ENCODE data around the gene BANF1.

BANF1 gene

DNA sequence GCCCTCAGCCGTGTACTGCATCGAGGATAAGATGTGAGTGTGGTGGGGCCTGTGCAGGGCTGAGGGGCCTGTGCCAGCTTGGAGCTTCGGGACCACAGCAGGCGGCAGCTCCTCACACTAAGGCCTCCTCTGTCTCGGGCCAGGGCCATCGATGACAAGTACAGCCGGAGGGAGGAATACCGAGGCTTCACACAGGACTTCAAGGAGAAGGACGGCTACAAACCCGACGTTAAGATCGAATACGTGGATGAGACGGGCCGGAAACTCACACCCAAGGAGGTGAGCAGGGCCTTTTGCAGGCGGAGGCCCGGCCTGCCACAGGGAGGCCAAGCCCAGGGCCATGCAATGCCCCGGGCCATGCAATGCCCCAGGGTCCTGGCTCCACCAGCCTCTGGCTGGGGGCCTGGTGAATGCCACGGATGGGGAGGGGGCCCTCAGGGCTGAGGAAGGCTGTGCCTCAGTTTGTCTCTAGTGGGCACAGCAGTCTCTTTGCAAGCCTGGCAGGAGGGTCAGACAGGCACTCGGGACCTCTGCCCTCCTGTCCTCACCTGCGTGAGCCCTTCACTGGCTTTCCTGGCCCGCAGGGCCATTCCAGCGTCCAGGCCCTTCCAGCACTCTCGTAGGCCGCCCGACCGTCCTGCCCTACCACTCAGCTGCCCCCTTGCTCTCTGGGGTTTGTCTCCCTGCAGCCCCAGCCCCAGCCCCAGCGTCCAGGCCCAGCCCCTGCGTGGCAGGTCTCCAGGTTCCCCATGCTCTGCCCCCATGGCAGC lies 24.5 kb upstream of the BANF1 start:
- in situ Hi-C loops (cut with HindIII; ENCODE audit: low sequenced_read_pairs) = no loop called here

DNA sequence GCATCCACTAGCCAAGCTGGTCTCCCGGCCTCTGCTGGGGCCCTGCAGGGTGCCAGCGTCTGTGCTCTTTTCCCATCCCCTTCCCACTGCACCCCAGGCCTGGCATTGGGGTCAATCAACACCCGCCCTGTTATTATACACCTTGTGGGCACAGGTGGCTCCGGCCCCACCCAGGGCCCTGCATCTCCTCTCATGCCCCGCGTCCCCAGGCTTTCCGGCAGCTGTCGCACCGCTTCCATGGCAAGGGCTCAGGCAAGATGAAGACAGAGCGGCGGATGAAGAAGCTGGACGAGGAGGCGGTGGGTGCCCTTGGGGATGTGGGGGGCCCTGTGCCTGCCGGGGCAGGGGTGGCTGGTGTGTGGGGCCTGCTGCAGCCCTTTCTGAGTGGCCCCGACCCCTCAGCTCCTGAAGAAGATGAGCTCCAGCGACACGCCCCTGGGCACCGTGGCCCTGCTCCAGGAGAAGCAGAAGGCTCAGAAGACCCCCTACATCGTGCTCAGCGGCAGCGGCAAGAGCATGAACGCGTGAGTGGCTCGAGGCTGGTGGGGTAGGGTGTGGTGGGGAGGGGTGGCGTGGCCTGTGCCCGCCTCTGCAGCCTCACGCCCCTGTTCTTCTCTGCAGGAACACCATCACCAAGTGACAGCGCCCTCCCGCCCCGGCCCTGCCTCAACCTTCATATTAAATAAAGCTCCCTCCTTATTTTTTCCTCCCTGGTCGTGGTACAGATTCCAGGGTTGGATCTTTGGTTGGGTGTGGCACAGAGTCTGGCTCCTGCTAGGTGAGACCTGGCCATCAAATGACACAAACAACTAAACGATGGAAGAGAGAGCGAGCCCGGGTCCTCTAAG lies 23.7 kb upstream of the BANF1 start:
- in situ Hi-C loops (cut with HindIII; ENCODE audit: low sequenced_read_pairs) = no loop called here

DNA sequence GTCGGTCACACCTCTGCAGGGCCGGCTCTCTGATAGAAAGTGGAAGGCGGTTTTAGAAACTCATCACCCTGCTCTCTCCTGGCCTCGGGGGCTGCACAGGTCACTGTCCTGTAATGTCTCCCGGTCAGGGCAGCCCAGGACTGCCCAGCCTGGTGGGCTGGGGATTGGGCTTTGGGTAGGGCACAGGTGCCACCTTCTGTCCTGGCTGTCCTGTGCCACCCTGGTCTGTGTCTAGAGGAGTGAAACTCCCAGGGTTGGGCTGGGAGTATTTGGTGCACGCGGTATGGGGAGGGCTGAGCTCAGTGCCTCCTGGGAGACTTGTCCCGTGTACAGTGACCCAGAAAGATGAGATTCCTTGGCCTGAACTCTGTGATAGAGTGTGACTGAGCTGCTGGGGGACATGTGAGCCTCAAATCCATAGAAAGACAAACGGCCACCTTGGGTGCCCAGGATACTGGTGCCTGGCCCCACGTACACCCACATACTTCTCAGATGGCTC lies 23.0 kb upstream of the BANF1 start:
- in situ Hi-C loops (cut with HindIII; ENCODE audit: low sequenced_read_pairs) = no loop called here

DNA sequence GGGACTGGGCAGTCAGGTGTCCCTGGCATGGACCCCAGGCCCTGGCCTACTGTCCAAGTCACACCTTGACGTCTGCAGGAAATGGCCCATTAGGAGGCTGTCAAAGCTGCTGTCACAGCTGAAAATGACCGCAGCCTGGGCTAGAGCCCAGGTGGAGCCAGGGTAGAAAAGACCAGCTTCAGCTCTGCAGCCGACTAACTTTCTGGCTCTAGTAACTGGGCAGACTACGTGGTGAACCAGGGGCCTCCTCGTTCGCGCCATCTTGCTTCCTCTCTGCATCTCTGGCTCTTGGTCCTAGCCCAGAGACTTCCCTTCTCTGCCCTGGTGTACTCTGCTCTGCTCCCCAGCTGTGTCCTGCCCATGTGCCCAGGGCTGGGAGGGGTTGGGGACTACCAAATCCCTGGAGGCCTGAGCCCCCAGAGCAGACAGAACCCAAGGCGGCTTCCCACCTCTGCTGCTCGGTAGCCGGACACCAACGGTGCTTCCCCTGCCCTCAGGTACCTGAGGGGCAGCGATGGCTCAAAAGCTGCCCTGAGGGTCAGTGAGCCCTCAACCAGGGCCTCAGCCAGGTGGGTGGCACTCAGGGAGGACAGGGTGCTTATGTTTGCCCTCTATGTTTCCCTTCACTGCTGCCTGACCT lies 21.1 kb upstream of the BANF1 start:
- in situ Hi-C loops (cut with HindIII; ENCODE audit: low sequenced_read_pairs) = no loop called here

DNA sequence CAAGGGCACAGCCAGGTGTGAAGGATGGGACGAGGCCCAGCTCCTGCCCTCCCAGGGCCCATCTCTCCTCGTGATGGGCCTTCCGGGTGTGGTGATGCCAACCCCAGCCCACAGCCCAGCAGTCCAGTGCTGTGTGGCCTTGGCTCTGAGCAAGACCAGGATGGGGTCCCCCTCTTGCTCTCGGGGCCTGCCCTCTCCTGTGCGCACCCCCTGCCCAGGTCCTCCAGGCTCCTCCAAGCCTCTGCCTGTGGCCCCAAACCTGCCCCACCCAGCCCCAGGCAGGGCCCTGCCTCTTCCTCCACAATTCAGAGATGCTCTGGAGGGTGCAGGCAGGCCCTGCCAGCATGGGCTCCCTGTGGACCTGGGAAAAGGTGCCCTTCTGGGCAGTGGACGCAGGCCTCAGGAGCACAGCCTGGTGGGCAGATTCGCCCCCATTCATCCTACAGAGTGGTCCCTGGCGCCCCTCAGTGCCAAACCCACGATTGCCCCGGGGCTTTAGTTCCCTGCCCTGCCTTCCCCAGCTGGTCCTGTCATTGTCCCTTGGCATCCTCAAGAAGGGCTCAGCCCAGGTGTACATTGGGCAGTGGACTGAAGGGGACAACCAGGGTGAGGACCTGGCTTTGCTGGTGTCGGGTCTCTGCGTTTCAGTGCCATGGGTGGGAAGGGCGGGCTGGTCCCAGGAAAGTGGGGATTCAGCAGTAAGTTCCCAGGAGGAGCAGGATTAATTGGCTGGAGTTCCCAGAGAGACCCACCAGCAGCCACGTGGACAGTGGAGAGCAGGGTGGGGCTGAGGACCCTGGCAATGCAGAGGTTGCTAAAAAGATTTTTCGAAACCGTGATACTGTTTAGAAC lies 20.1 kb upstream of the BANF1 start:
- in situ Hi-C loops (cut with HindIII; ENCODE audit: low sequenced_read_pairs) = no loop called here

DNA sequence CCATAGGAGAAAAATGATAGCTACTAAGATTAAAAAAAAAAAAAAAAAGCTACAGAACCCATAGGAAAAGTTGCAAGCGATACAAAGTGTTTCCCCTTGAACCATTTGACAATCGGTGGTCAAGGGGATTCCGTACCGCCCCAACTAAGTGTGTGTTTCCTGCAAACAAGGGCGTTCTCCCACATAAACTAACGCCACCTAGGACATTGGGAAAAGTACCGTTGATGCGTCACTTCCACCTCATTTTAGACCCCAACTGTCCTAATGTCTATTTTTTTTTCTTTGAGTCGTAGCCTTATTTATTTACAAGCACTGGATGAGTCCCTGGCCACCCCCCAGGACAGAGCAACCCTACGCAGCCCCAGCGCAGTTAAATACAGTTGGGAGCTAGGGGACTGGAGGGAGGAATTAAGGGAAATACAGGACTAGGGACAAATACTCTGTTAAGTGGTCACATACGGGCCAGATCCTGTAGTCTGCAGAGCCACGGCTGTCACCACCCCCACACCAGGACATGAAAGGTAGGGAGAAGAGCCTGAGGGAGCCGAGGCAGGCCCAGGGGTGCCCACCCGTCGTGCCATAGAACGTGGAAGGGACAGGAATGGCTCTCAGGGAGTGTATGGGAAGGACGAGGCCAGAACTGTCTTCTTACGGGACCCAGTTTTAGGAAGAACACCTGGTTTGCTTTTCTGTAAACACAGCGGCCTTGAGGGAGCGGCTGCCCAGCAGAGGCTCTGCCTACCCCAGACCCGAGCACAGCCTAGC lies 19.3 kb upstream of the BANF1 start:
- in situ Hi-C loops (cut with HindIII; ENCODE audit: low sequenced_read_pairs) = no loop called here

DNA sequence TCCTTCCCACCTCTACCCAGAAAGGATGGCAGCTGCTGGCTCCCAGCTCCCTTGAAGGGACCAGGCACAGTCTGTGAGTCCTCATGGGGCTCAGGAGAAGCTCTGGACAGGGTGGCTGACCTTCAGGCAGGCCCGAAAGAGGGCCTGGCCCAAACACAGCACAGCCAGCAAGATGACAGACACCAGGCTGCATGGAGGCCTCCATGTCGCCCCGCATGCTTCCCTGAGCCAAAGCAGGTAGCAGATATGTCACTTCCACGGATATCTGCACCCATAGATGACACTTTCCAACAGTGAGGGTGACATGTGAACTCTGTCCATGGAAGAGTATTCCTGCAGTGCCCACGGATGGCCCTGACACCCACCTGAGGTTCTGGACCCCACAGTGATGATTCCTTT lies 18.7 kb upstream of the BANF1 start:
- in situ Hi-C loops (cut with HindIII; ENCODE audit: low sequenced_read_pairs) = no loop called here

DNA sequence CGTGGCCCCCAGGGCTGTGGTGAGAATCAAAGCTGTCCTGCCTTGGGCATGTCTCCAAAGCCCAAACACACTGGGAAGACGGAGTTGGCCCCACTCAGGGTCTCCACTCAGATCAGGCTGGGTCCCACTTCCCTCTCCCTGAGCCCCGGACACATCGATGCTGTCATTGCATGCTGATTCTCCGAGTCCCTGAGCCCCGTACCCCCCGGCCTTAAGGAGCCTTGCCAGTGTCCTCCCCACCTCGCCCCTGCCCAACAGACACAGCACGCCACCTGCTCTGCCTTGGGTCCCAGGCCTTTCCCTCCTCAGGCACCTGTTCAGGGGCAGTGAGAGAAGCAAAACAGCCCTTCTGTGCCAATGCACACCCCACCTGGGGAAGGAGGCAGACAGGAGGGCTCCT lies 15.0 kb upstream of the BANF1 start:
- in situ Hi-C loops (cut with HindIII; ENCODE audit: low sequenced_read_pairs) = loop anchor here (5.0 kb wide), 1 partner anchor 55 kb away; no protein-coding TSS in a partner anchor

DNA sequence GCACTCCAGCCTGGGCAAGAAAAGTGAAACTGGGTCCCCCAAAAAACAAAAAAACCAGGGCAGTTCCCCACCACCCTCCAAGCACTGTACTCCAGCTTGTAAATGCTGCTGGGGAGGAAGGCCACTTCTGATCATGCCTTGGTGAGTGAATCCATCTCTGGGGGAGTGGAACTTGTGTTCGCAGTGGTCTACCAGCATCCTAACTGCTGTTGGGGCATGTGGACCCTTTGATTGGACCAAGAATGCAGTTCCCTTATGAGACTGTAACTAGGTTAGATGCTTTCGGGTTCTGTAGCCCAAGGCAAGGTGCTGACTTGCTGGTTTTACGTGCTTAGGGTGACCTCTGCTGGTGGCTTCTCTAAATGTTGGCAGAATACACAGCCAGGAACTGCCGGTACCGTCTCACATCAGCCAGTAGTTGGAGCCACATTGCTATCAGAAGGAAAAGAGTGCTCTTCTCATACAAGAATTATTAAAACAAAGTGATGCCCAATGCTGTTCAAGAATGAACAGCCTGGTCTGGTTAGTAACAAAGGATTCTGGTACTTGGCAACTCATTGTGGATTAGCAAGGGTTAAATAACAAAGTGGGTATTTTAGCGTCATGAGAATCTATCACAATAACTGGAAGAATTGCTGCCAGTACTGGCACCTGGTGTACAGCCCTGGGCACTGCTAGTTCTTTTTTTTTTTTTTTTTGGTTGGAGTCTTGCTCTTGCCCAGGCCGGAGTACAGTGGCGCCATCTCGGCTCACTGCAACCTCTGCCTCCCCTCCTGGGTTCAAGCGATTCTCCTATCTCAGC lies 13.3 kb upstream of the BANF1 start:
- in situ Hi-C loops (cut with HindIII; ENCODE audit: low sequenced_read_pairs) = loop anchor here (5.0 kb wide), 1 partner anchor 53 kb away; no protein-coding TSS in a partner anchor

DNA sequence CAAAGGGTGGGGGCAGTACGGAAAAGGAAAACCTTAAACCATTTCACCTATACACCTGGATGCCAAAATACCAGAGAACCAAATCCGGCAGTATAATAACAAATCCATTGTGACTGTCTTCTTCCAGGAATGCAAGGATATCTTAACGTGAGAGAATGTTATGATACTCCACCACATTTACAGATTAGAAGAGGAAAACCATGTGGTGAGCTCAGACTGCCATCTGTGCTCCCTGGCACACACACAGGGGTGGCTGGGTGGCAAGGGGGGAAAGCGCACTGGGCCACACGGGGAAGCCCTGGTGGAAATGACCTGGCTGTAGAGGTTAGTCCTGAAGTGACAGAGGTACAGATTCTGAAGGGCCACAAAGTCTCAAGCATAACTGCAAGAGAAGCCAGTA lies 10.2 kb upstream of the BANF1 start:
- in situ Hi-C loops (cut with HindIII; ENCODE audit: low sequenced_read_pairs) = no loop called here

DNA sequence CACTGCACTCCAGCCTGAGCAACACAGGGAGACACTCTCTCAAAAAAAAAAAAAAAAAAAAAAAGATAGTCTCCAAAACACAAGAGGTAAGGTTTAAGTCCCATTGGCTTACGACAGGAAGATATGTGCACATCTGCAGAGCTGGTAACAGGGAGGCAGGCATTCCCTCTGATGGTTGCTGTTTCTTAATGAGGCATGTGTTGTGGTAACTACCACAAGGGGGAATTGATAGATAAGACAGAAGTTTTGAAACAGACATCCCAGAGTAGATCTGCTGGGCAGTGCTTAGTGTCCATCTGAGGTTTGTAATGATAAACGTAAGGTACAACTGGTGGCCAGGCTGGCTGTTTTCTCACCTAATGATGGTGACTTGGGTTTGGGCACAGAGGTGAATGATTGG lies 5.0 kb upstream of the BANF1 start:
- in situ Hi-C loops (cut with HindIII; ENCODE audit: low sequenced_read_pairs) = no loop called here

DNA sequence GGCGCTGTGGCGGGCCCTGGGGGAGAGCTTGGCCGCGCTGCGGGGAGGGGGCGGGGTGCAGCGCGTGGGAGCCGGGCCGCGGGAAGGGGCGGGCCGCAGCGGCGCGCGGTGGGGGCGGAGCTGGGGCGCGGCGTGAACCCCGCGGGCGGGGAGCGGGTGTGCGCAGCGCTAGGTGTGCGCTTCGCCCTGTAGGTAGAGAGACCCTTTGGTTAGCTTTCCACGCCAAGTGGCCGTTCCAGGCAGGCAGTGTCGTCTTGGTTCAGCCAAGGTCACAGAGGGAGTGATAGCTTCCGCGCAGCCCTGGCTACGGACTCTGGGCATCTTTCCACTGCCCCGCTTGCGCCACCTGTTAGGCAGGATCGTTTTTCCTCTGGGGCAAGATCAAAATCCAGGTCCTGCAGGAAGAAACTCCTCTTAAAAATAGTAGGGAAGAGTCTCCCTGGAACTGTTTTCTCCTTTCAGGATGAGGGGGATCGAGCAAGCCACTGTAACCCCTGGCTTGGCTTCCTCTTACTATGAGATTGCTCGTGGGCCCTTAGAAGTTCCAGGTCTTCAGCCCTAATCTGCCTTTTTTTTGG lies 434 bp downstream of the BANF1 start:
- in situ Hi-C loops (cut with HindIII; ENCODE audit: low sequenced_read_pairs) = no loop called here

DNA sequence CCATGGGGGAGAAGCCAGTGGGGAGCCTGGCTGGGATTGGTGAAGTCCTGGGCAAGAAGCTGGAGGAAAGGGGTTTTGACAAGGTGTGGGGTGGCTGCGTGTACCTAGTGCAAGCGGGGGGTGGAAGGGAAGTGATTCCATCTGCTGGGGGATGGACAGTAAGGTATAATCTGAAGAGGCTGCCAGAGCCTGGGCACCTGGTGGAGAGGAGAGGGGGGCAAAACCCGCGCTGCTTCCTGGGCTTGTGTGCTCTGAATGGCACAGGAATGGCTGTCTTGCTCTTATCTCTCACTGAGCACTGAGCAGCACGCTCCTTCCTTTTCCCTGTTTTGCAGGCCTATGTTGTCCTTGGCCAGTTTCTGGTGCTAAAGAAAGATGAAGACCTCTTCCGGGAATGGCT lies 988 bp downstream of the BANF1 start:
- in situ Hi-C loops (cut with HindIII; ENCODE audit: low sequenced_read_pairs) = no loop called here

DNA sequence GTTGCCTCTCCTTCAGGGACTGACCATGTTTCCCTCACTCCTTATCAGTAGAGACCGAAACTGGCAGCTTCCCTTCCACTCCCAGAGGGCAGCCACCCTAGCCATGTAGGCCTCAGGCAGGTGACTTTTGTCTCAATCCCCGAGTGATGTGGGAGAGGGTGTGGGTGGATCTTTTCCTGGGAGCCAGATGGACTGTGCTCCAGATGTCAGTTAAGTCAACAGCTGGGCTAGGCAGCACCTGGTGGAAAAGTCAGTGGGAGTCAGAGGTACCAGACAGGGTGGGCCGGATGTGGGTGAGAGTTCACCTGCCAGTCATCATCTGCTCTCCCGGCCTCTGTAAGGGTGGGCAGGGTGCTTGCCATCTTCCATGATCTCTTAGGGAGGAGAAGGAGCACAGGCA lies 1.9 kb downstream of the BANF1 start:
- in situ Hi-C loops (cut with HindIII; ENCODE audit: low sequenced_read_pairs) = no loop called here

DNA sequence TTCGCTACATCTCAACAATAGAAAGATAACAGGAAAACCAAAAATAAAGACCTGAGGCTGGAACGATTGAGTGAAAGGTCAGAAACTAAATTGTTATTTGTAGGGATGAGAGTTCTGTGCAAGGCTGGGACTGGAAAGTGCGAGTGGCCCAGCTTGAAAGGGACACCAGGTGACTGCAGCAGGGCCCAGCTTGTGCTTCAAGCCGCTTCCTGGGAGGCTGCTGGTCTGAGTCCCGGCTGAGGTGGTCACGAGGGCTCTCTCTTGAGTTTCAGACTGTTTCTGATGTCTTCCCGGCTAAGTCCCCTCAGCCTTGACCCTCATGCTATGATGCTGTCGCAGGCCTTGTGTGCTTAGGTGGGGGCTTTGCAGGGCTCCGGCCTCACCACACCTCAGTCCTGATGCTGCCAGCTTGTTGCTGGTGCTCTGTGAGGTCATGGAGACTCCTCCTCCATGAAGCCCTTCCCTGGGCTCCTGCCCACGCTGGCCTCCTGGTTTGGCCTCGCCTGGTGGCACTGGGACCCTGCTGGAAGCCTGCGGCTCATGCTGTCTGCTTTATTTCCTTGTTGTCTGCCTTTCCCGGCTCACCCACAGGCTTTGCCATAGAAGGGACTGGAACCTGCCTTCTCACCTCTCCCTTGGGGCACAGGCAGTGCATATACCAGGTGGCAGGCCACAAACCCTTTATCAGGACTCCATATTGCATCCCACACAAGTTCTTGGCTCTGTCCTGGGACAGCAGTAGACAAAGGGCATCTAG lies 4.0 kb downstream of the BANF1 start:
- in situ Hi-C loops (cut with HindIII; ENCODE audit: low sequenced_read_pairs) = no loop called here

DNA sequence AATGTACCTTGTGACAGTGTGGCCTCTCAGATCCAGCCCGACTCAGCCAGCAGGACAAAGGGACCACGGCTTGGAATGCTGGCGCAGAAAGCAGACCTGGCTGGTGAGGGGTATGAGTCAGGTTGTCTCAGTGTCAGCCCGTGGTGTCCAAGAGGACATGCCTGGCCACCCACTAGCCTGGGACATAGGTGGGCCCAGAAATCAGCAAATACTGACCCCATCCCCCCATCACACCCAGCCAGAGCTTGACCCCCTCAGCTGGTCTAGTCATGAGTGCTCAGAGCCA lies 4.5 kb downstream of the BANF1 start:
- in situ Hi-C loops (cut with HindIII; ENCODE audit: low sequenced_read_pairs) = no loop called here

DNA sequence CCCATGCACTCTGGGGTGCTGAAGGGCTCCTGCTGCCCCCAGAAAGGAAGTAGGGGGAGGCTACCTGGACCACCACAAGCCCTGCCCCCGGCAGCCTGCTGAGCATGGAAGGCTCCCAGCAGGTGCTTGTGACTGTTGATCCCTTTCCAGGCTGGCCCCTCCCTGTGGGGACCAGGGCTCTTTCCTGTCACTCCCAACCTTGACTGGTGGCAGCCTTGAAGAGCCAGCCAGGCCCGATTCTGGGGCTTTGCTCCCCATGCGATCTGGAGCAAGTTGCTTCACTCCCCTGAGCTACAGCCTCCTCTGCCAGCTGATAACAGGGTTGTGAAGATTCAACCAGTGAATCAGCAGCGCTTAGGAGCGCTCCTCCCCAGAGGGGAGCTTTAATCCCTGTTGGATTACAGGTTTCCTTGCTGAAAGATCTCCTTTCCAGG lies 4.9 kb downstream of the BANF1 start:
- in situ Hi-C loops (cut with HindIII; ENCODE audit: low sequenced_read_pairs) = no loop called here

DNA sequence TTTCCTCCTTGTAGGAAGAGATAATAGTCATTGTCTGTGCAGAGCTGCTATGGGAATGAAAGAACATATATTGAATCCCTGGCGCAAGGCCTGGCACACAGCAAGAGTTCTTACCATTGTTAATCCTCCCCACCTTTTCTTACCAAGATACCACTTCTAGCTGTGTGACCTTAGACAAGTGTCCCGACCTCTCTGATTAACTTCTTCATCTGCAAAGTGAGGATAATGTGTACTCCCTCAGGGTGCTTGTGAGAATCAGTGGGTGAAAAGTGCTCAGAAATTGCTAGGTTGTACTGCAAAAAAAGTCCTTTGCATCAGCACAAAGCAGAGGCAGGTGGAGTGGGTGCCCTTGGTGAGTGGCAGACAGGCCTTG lies 5.8 kb downstream of the BANF1 start:
- in situ Hi-C loops (cut with HindIII; ENCODE audit: low sequenced_read_pairs) = no loop called here
